Measurements from ENCODE around the gene VPS37C. TPM values are rescaled to one million over a fixed set of nuclear protein-coding genes. Genes with fewer than 3 reads are reported as not detected.

VPS37C gene
- total and polyA plus RNA-seq, 9 of the 15 experiments (the other 6 are each of a cell fraction or from before 2014, with no cell fraction given) = 0.62 to 29.8 (median 11.5) TPM

DNA sequence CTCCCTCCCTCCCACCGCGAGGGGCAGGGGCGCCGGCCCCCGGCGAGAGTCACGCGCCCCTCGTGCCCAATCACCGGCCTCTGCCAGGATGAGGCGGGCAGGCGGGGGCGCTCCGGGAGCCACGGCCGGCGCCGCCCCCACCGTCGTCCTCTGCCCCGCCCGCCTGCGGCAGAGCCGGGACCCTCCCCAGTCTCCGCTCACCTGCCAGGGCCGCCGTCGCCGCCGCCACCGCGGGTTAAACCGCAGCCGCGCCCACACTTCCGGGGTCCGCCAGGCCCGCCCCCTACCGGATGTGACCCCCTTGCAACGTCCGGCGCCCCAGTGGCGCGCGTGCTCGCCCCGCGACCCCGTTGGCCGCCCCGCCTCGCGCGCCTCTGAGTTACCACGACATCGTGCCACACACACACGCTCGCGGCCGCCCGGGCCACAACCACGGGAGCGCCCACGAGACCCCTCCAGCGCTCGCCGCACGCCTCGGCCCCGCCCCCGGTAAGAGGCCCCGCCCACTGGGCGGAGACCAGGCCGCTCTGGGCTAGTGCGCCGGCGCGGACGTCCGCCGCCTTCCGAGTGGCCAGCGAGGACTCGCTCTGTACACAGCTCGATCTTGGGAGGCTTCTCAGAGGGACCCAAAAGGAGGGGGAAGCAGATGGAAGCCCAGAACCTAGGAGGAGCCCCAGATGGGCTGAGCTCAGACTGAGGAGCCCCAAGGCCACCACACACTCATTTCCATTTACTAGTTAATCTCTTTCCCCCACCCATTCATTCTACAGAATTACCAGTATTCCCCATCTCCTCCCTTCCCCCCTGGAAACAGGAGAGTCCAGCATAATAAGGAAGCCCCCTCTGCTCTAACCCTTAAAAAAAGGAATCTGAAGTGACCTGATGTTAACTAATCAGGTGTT is at the start of gene VPS37C (continued):
- TF ChIP-seq ZNF175 (CRISPR knock-in tag; IDR thresholded peaks at IDR 0.05; ENCODE audit: low read depth) (no peak), ZNF121 (CRISPR knock-in tag; conservative IDR thresholded peaks at IDR 0.05) (peak; percentile 21; the same call in 1 of the 2 replicates), HSF4 (CRISPR knock-in tag; IDR thresholded peaks at IDR 0.05; ENCODE audit: borderline replicate concordance) (no peak), HDGF (IDR thresholded peaks at IDR 0.05) (no peak), HNRNPL (IDR thresholded peaks at IDR 0.05; ENCODE audit: low read depth, low read length) (0 out of 2 replicates have a peak, but pooled peaks have one; percentile 38), CTBP1 (IDR thresholded peaks at IDR 0.05; ENCODE audit: borderline replicate concordance) (peak; percentile 80; the same call in 1 of the 2 replicates), ZNF780A (CRISPR knock-in tag; IDR thresholded peaks at IDR 0.05) (no peak), POLR3A (IDR thresholded peaks at IDR 0.05; ENCODE audit: borderline replicate concordance, extremely low read depth, insufficient read depth, insufficient read length) (no peak), JUN (IDR thresholded peaks at IDR 0.05; ENCODE audit: borderline replicate concordance, low read depth, low read length) (no peak), JUN (CRISPR knock-in tag; IDR thresholded peaks at IDR 0.05; ENCODE audit: borderline replicate concordance) (no peak), ZNF143 (CRISPR knock-in tag; IDR thresholded peaks at IDR 0.05) (no peak), SRSF7 (optimal IDR thresholded peaks at IDR 0.05; ENCODE audit: low read depth, low read length) (no peak), MEF2D (tag; conservative IDR thresholded peaks at IDR 0.05; ENCODE audit: low read depth) (no peak), RCOR1 (IDR thresholded peaks at IDR 0.05; ENCODE audit: borderline replicate concordance in 1 of 2, low read depth in 2 of 2, low read length in 2 of 2) (no peak), ZNF668 (CRISPR knock-in tag; IDR thresholded peaks at IDR 0.05) (no peak), HDAC1 (IDR thresholded peaks at IDR 0.05) (peak in 1 of 2 experiments; percentile 58; a peak in 1 of 4 replicates), HDAC3 (IDR thresholded peaks at IDR 0.05; ENCODE audit: borderline replicate concordance, partially characterized antibody) (no peak), FOXA1 (IDR thresholded peaks at IDR 0.05; ENCODE audit: borderline replicate concordance) (no peak)
- TF ChIP-seq, protein P1, sequence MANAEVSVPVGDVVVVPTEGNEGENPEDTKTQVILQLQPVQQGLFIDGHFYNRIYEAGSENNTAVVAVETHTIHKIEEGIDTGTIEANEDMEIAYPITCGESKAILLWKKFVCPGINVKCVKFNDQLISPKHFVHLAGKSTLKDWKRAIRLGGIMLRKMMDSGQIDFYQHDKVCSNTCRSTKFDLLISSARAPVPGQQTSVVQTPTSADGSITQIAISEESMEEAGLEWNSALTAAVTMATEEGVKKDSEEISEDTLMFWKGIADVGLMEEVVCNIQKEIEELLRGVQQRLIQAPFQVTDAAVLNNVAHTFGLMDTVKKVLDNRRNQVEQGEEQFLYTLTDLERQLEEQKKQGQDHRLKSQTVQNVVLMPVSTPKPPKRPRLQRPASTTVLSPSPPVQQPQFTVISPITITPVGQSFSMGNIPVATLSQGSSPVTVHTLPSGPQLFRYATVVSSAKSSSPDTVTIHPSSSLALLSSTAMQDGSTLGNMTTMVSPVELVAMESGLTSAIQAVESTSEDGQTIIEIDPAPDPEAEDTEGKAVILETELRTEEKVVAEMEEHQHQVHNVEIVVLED (CRISPR knock-in tag; IDR thresholded peaks at IDR 0.05) = no peak
- TF ChIP-seq, protein P2, sequence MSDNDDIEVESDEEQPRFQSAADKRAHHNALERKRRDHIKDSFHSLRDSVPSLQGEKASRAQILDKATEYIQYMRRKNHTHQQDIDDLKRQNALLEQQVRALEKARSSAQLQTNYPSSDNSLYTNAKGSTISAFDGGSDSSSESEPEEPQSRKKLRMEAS (CRISPR knock-in tag; IDR thresholded peaks at IDR 0.05) = peak; percentile 84
- TF ChIP-seq, protein P3, sequence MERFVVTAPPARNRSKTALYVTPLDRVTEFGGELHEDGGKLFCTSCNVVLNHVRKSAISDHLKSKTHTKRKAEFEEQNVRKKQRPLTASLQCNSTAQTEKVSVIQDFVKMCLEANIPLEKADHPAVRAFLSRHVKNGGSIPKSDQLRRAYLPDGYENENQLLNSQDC (CRISPR knock-in tag; IDR thresholded peaks at IDR 0.05) = no peak
- TF ChIP-seq, protein P4, sequence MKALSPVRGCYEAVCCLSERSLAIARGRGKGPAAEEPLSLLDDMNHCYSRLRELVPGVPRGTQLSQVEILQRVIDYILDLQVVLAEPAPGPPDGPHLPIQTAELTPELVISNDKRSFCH (CRISPR knock-in tag; IDR thresholded peaks at IDR 0.05) = no peak
- TF ChIP-seq, protein P4 (tag; IDR thresholded peaks at IDR 0.05) = no peak
- TF ChIP-seq, protein P5, sequence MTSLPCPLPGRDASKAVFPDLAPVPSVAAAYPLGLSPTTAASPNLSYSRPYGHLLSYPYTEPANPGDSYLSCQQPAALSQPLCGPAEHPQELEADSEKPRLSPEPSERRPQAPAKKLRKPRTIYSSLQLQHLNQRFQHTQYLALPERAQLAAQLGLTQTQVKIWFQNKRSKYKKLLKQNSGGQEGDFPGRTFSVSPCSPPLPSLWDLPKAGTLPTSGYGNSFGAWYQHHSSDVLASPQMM (CRISPR knock-in tag; IDR thresholded peaks at IDR 0.05) = no peak
